ENCODE data around the gene ZFP57.
"Not testable (repeated sequence)": the region's sequence is repeated elsewhere in the genome, so short reads cannot be mapped to it uniquely, and the experiment has no call there.

ZFP57 gene

GRCh38 chr6:29696147-29697125 is 15.5 kb upstream of the ZFP57 start:
- DNase-seq (ENCODE audit: low read depth): no peak

GRCh38 chr6:29694637-29695036 is 13.7 kb upstream of the ZFP57 start:
- DNase-seq (ENCODE audit: low read depth): no peak

- DNase-seq (ENCODE audit: low read depth): no peak
These were observed 4.9 kb upstream of the ZFP57 start for GRCh38 chr6:29685718-29686326.

GRCh38 chr6:29681811-29682210 is 859 bp upstream of the ZFP57 start:
- no peak for DNase-seq (ENCODE audit: low read depth)

- no peak for DNase-seq (ENCODE audit: low read depth)
These were observed 536 bp downstream of the ZFP57 start for GRCh38 chr6:29680416-29680815.

- DNase-seq (ENCODE audit: low read depth): no peak
These were observed 990 bp downstream of the ZFP57 start for GRCh38 chr6:29679962-29680361.

GRCh38 chr6:29678114-29678513 is 2.8 kb downstream of the ZFP57 start:
- DNase-seq (ENCODE audit: low read depth): no peak

GRCh38 chr6:29676981-29677601 is 3.9 kb downstream of the ZFP57 start:
- DNase-seq (ENCODE audit: low read depth): no peak

GRCh38 chr6:29675561-29675960 is 5.4 kb downstream of the ZFP57 start:
- DNase-seq (ENCODE audit: low read depth): no peak

- no peak for DNase-seq (ENCODE audit: low read depth)
These were observed 6.9 kb downstream of the ZFP57 start for GRCh38 chr6:29674008-29674407.

- DNase-seq (ENCODE audit: low read depth): no peak
These were observed 7.8 kb downstream of the ZFP57 start for GRCh38 chr6:29673161-29673560.

- not testable (repeated sequence) for DNase-seq (ENCODE audit: low read depth)
These were observed 8.8 kb downstream of the ZFP57 start for GRCh38 chr6:29672116-29672515.

- DNase-seq (ENCODE audit: low read depth): no peak
These were observed 9.9 kb downstream of the ZFP57 start for GRCh38 chr6:29671026-29671425.

GRCh38 chr6:29667158-29667557 is 13.8 kb downstream of the ZFP57 start:
- no peak for DNase-seq (ENCODE audit: low read depth)

- DNase-seq (ENCODE audit: low read depth): no peak
These were observed 14.2 kb downstream of the ZFP57 start for GRCh38 chr6:29666826-29667130.

GRCh38 chr6:29665942-29666825 is 14.8 kb downstream of the ZFP57 start:
- no peak for DNase-seq (ENCODE audit: low read depth)

- DNase-seq (ENCODE audit: low read depth): no peak
These were observed 17.5 kb downstream of the ZFP57 start for GRCh38 chr6:29663300-29664042.

GRCh38 chr6:29661502-29662141 is 19.3 kb downstream of the ZFP57 start:
- DNase-seq (ENCODE audit: low read depth): not testable (repeated sequence)

- no peak for DNase-seq (ENCODE audit: low read depth)
These were observed 19.9 kb downstream of the ZFP57 start for GRCh38 chr6:29661071-29661470.

GRCh38 chr6:29656798-29657197 is 24.2 kb downstream of the ZFP57 start, which contains the start of gene MOG:
MOG (plus strand) TSS chr6:29657092; CDS start chr6:29657210, 118 bp downstream.
- DNase-seq (ENCODE audit: low read depth): no peak

- no peak for DNase-seq (ENCODE audit: low read depth)
These were observed 24.8 kb downstream of the ZFP57 start for GRCh38 chr6:29656157-29656556.

Measured in HS-27A (cell line).